Natural killer cell (primary cell): Measurements from ENCODE around the gene FAM120A. TPM values are rescaled to one million over a fixed set of nuclear protein-coding genes. Genes with fewer than 3 reads are reported as not detected.
A peak's percentile ranks its signal among the peaks of the same experiment; 100 is the strongest.

ENCODE experiments used
- ATAC-seq, 3 donors: fragments of 150-1000 bp in 2 of 3; fragments of 200-7000 bp in 1 of 3; cut with Tn5 transposase; 1 replicate in 1 of 3; 2 replicates in 2 of 3; pipeline ENCODE4 v1.10.0; 2021; ENCODE audit warnings: mild to moderate bottlenecking in 2 of 3, moderate library complexity in 2 of 3
- DNase-seq, 2 donors: peaks; one replicate each; pipeline versions ENCODE4 v3.0.0 to v3.0.0-alpha.2; 2013 to 2021; ENCODE audit warnings: mixed read lengths in 1 of 2
- H3K27ac ChIP-seq: one replicate; pipeline ENCODE4 v1.5.1; 2013; ENCODE audit warnings: mild to moderate bottlenecking, low read length
- H3K27me3 ChIP-seq: one replicate; pipeline ENCODE4 v1.6.1; 2013; ENCODE audit warnings: low read length; ENCODE audit not compliant: control insufficient read depth, insufficient read depth
- H3K36me3 ChIP-seq: one replicate; pipeline ENCODE4 v1.6.1; 2013; ENCODE audit warnings: low read length; ENCODE audit not compliant: control insufficient read depth, insufficient read depth
- H3K4me1 ChIP-seq: one replicate; pipeline ENCODE4 v1.6.1; 2013; ENCODE audit warnings: low read length; ENCODE audit not compliant: control insufficient read depth, insufficient read depth
- H3K4me3 ChIP-seq: one replicate; pipeline ENCODE4 v1.5.1; 2013; ENCODE audit warnings: low read length
- H3K9me3 ChIP-seq: one replicate; pipeline ENCODE4 v1.6.1; 2013; ENCODE audit warnings: low read length; ENCODE audit not compliant: control insufficient read depth, insufficient read depth
- H3K27ac Mint-ChIP-seq, 2 donors: one replicate each; pipeline ENCODE4 v1.8.0; 2022; ENCODE audit warnings: mild to moderate bottlenecking in 2 of 2, mixed read lengths in 2 of 2, moderate library complexity in 1 of 2
- H3K27me3 Mint-ChIP-seq, 2 donors: one replicate each; pipeline ENCODE4 v1.8.0; 2022; ENCODE audit warnings: low read depth in 2 of 2, mixed read lengths in 2 of 2
- H3K36me3 Mint-ChIP-seq: one replicate; pipeline ENCODE4 v1.8.0; 2022; ENCODE audit warnings: mixed read lengths
- H3K4me1 Mint-ChIP-seq, 2 donors: one replicate each; pipeline ENCODE4 v1.8.0; 2022; ENCODE audit warnings: mixed read lengths in 2 of 2
- H3K4me3 Mint-ChIP-seq: one replicate; pipeline ENCODE4 v1.8.0; 2022; ENCODE audit warnings: mild to moderate bottlenecking, moderate library complexity, mixed read lengths
- H3K9me3 Mint-ChIP-seq, 2 donors: one replicate each; pipeline ENCODE4 v1.8.0; 2022; ENCODE audit warnings: mixed read lengths in 2 of 2
- WGBS: methylation state at CpG from one replicate; pipeline ENCODE4 v1.1.7; 2013; ENCODE audit warnings: missing lambda C conversion rate; ENCODE audit not compliant: insufficient coverage; 5-methylcytosine and 5-hydroxymethylcytosine counted together
- intact Hi-C: fragments of 100-400 bp; cut with micrococcal nuclease; formaldehyde crosslinking; loops from one replicate; pipeline ENCODE4 v1.14.2; 2022
- total RNA-seq, 4 donors: library from RNA; stranded (reverse); fragments of 120-200 nt in 1 of 4; gene quantifications; one replicate each; pipeline versions ENCODE4 v1.2.3 to v1.2.4, GENCODE V29; 2013 to 2022
- TF ChIP-seq, protein P1 (sequence below): fragments of 200-600 bp; IDR thresholded peaks from one replicate; pipeline ENCODE4 v1.8.0; 2022; ENCODE audit warnings: antibody characterized with exemption

The FAM120A gene
- total RNA-seq, 3 donors from 2014 or later (not counting 1 experiment from before 2014, with no cell fraction given) = 87.7 to 96.1 (median 91.5) TPM

DNA sequence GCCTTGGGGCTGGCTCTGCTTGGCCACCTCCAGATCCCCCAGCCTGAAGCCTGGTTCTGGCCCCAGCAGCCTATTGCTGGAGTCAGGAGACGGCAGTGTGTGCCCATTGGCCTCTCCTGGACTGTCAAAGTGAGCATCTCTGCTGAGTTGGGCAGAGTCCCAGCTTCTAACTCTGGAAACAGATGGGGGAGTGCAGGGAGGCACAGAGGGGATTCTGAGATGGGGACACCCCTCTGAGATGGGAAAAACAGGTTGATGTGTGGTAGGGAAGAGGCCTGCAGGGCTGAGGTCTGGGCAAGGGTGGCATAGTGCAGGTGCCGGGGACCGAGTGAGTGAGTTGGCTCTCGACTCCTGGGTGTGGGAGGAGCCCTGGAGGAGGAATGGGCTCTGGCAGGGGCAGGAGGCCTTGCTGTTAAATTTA lies 152.4 kb downstream of the FAM120A start:
- Mint-ChIP-seq H3K27me3 (no peaks in the 10 kb centered on the region), H3K9me3 (peaks cover 2 to 5% of the 10 kb centered on the region in 2 donors), H3K4me1 (peaks cover 42 to 56% of the 10 kb centered on the region in 2 donors), H3K36me3 (no peaks in the 10 kb centered on the region), H3K4me3 (no peak overlapping the region), H3K27ac (peak overlapping the region; percentile 22 to 65)
- Histone ChIP-seq H3K4me1 (peaks cover 28% of the 10 kb centered on the region), H3K9me3 (no peaks in the 10 kb centered on the region), H3K4me3 (no peak overlapping the region), H3K36me3 (no peaks in the 10 kb centered on the region), H3K27me3 (no peaks in the 10 kb centered on the region), H3K27ac (no peak overlapping the region)
- 89% methylated on average over 4 of the region's 4 CpGs for WGBS
- intact Hi-C loops = no loop called here
- TF ChIP-seq, protein P1, sequence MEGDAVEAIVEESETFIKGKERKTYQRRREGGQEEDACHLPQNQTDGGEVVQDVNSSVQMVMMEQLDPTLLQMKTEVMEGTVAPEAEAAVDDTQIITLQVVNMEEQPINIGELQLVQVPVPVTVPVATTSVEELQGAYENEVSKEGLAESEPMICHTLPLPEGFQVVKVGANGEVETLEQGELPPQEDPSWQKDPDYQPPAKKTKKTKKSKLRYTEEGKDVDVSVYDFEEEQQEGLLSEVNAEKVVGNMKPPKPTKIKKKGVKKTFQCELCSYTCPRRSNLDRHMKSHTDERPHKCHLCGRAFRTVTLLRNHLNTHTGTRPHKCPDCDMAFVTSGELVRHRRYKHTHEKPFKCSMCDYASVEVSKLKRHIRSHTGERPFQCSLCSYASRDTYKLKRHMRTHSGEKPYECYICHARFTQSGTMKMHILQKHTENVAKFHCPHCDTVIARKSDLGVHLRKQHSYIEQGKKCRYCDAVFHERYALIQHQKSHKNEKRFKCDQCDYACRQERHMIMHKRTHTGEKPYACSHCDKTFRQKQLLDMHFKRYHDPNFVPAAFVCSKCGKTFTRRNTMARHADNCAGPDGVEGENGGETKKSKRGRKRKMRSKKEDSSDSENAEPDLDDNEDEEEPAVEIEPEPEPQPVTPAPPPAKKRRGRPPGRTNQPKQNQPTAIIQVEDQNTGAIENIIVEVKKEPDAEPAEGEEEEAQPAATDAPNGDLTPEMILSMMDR = no peak
- no peak for ATAC-seq
- no peak for DNase-seq

DNA sequence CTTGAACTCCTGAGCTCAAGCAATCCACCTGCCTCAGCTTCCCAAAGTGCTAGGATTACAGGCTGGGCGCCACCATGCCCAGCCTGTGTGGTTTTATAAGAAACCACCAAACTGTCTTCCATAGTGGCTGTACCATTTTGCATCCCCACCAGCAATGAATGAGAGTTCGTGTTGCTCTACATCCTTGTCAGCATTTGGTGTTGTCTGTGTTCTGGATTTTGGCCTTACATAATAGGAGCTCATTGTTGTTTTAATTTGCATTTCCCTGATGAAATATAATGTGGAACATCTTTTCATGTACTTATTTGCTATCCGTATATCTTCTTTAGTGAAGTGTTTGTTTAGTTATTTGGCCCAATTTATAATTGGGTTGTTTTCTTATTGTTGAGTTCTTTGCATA lies 154.7 kb downstream of the FAM120A start:
- ATAC-seq (no peak), DNase-seq (no peak)
- H3K4me1 Mint-ChIP-seq = peaks cover 21 to 39% of the 10 kb centered on the region in 2 donors
- TF ChIP-seq, protein P1 = no peak
- H3K27ac Mint-ChIP-seq = no peak overlapping the region
- H3K9me3 ChIP-seq = peaks cover 11% of the 10 kb centered on the region
- no peaks in the 10 kb centered on the region for H3K27me3 Mint-ChIP-seq
- peaks cover 10% of the 10 kb centered on the region for H3K36me3 Mint-ChIP-seq
- 80% methylated on average over 3 of the region's 3 CpGs for WGBS
- H3K27me3 ChIP-seq = no peaks in the 10 kb centered on the region
- H3K9me3 Mint-ChIP-seq = peaks cover 7 to 15% of the 10 kb centered on the region in 2 donors
- H3K4me3 Mint-ChIP-seq = no peak overlapping the region
- H3K4me3 ChIP-seq = no peak overlapping the region
- H3K27ac ChIP-seq = no peak overlapping the region
- intact Hi-C loops = no loop called here
- H3K36me3 ChIP-seq = no peaks in the 10 kb centered on the region
- H3K4me1 ChIP-seq = peaks cover 7% of the 10 kb centered on the region

DNA sequence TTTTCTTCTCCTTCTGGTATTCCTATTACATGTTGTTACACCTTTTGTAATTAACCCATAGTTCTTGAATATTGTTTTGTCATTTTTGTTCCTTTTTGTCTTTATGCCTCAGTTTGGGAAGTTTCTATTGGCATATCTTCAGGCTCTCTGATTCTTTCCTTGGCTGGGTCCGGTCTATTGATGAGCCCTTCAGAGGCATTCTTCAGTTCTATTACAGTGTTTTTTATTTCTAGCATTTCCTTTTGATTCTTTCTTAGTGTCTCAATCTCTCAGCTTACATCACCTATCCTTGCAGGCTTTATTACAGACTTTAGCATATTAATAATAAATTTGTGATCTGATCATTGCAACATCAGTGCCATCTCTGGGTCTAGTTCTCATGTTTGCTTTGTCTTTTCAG lies 158.7 kb downstream of the FAM120A start:
- Mint-ChIP-seq H3K27ac (no peak overlapping the region), H3K9me3 (peaks cover 7 to 15% of the 10 kb centered on the region in 2 donors), H3K27me3 (no peaks in the 10 kb centered on the region), H3K4me3 (no peak overlapping the region), H3K4me1 (peaks cover 11 to 38% of the 10 kb centered on the region in 2 donors), H3K36me3 (peaks cover 10% of the 10 kb centered on the region)
- Histone ChIP-seq H3K27me3 (no peaks in the 10 kb centered on the region), H3K9me3 (peaks cover 11% of the 10 kb centered on the region), H3K27ac (no peak overlapping the region), H3K4me1 (peaks cover 8% of the 10 kb centered on the region), H3K4me3 (no peak overlapping the region), H3K36me3 (no peaks in the 10 kb centered on the region)
- TF ChIP-seq, protein P1 = no peak
- WGBS = 93% methylated on average over 1 of the region's 1 CpG
- DNase-seq (no peak), ATAC-seq (no peak)
- intact Hi-C loops = no loop called here
